Activated CD8-positive, alpha-beta T cell treated with anti-CD3 and anti-CD28 coated beads, Interleukin-2, amount 10 ng/mL, durations not matched to agents 7 days and 5 days (primary cell): ENCODE measurements around the gene ALDOB. TPM values are rescaled to one million over a fixed set of nuclear protein-coding genes. Genes with fewer than 3 reads are reported as not detected.

ENCODE experiments used
- ATAC-seq: fragments of 150-1000 bp; cut with Tn5 transposase; one replicate; pipeline ENCODE4 v1.10.0; 2021; ENCODE audit warnings: moderate library complexity
- CTCF ChIA-PET: fragments of 350-600 bp; sonication (Branson Sonifier 250); formaldehyde crosslinking; loops from one replicate; lab custom pipeline; 2021; ENCODE audit warnings: antibody characterized with exemption; lab: Charles Lee
- POLR2A ChIA-PET: fragments of 350-600 bp; sonication (Branson Sonifier 250); formaldehyde crosslinking; loops from one replicate; lab custom pipeline; 2021; ENCODE audit warnings: antibody characterized with exemption; lab: Charles Lee
- DNase-seq: peaks from one replicate; pipeline ENCODE4 v3.0.0-alpha.2; 2020
- H3K27ac Mint-ChIP-seq: one replicate; pipeline ENCODE4 v1.8.0; 2021; ENCODE audit warnings: mild to moderate bottlenecking, mixed read lengths
- H3K27me3 Mint-ChIP-seq: one replicate; pipeline ENCODE4 v1.8.0; 2021; ENCODE audit warnings: low read depth, mixed read lengths
- H3K36me3 Mint-ChIP-seq: one replicate; pipeline ENCODE4 v1.8.0; 2021; ENCODE audit warnings: low read depth, mixed read lengths
- H3K4me1 Mint-ChIP-seq: one replicate; pipeline ENCODE4 v1.8.0; 2021; ENCODE audit warnings: low read depth, mixed read lengths
- H3K4me3 Mint-ChIP-seq: one replicate; pipeline ENCODE4 v1.8.0; 2021; ENCODE audit warnings: mild to moderate bottlenecking, mixed read lengths
- H3K9me3 Mint-ChIP-seq: one replicate; pipeline ENCODE4 v1.8.0; 2022; ENCODE audit warnings: mixed read lengths; ENCODE audit not compliant: insufficient read depth
- total RNA-seq, 2 experiments: library from RNA; stranded (reverse); gene quantifications; one replicate each; pipeline ENCODE4 v1.2.3, GENCODE V29; 2021

Gene ALDOB
- total RNA-seq, 2 experiments from 2014 or later, result not detected

GRCh38 chr9:101470021-101470420 is 34.4 kb upstream of the ALDOB start:
- H3K27ac Mint-ChIP-seq, result no peak overlapping the region
- H3K9me3 Mint-ChIP-seq, result no peaks in the 10 kb centered on the region
- POLR2A ChIA-PET, result no interaction called here
- no peak overlapping the region for H3K4me3 Mint-ChIP-seq
- DNase-seq, result no peak
- CTCF ChIA-PET, result no interaction called here
- ATAC-seq, result no peak
- H3K27me3 Mint-ChIP-seq, result peaks cover 33% of the 10 kb centered on the region
- no peaks in the 10 kb centered on the region for H3K36me3 Mint-ChIP-seq
- H3K4me1 Mint-ChIP-seq, result no peaks in the 10 kb centered on the region

GRCh38 chr9:101469026-101469425 is 33.5 kb upstream of the ALDOB start:
- H3K4me1 Mint-ChIP-seq, result no peaks in the 10 kb centered on the region
- H3K9me3 Mint-ChIP-seq, result no peaks in the 10 kb centered on the region
- H3K4me3 Mint-ChIP-seq, result no peak overlapping the region
- H3K36me3 Mint-ChIP-seq, result no peaks in the 10 kb centered on the region
- no peak overlapping the region for H3K27ac Mint-ChIP-seq
- ATAC-seq (no peak), DNase-seq (no peak)
- H3K27me3 Mint-ChIP-seq, result peaks cover 38% of the 10 kb centered on the region
- ChIA-PET CTCF (no interaction called here), POLR2A (no interaction called here)

- H3K4me3 Mint-ChIP-seq, result no peak overlapping the region
- DNase-seq (no peak), ATAC-seq (no peak)
- no peaks in the 10 kb centered on the region for H3K9me3 Mint-ChIP-seq
- POLR2A ChIA-PET, result interaction anchor here (1.6 kb wide), 1 partner anchor 69 kb away, joined by 3 read pairs; the partner anchor contains the start of genes MRPL50 and ZNF189
- no peak overlapping the region for H3K27ac Mint-ChIP-seq
- no peaks in the 10 kb centered on the region for H3K36me3 Mint-ChIP-seq
- H3K27me3 Mint-ChIP-seq, result peaks cover 34% of the 10 kb centered on the region
- H3K4me1 Mint-ChIP-seq, result no peaks in the 10 kb centered on the region
- CTCF ChIA-PET, result interaction anchor here (1.5 to 1.9 kb wide), 4 partner anchors 9 to 65 kb away, joined by 3 to 6 read pairs (median 6); partner anchors contain the start of gene RNF20
Observed at GRCh38 chr9:101468116-101468515, 32.5 kb upstream of the ALDOB start.

DNA sequence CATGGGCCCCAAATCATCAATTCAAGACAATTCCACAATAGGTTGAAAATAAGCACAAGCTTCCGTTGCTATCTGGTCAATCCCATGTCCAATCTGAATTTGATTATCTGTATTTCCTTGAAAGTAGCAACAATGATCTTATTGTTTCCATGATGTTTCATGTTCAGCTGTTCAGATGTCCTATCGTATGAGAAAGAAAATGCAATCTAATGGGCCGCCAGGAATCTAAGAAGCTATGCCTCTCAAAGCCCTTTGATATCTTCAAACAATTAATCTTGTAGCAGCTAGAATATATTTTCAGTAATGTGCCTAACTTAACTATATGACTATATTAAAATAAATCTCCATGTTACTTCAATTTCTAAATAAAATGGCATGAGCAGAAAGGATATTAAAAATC is 32.1 kb upstream of the ALDOB start:
- Mint-ChIP-seq H3K4me1 (no peaks in the 10 kb centered on the region), H3K27ac (no peak overlapping the region), H3K27me3 (peaks cover 35% of the 10 kb centered on the region), H3K36me3 (no peaks in the 10 kb centered on the region), H3K9me3 (no peaks in the 10 kb centered on the region), H3K4me3 (no peak overlapping the region)
- DNase-seq, result no peak
- ATAC-seq, result no peak
- ChIA-PET POLR2A (interaction anchor here (1.6 kb wide), 1 partner anchor 69 kb away, joined by 3 read pairs; the partner anchor contains the start of genes MRPL50 and ZNF189), CTCF (interaction anchor here (1.5 to 1.9 kb wide), 4 partner anchors 9 to 66 kb away, joined by 3 to 6 read pairs (median 6); partner anchors contain the start of gene RNF20)

DNA sequence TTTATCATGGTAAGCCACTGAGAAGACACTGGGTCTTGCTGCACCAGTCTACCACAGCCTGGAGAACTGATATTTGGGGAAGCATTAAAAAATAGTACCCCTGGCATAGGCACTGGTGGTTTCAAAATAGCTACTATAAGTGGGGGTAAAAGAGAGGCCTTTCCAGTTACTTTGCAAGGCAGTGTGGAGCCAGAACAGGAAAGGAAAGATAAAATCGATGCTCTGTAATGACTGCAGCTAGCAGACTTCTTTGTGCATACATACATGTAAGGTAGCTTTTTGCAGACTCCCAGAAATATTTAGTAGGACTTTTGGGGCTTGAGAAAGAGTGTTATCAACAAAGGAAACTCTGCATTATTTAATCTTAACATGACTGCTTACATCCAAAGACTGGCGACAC is 31.3 kb upstream of the ALDOB start:
- no peak overlapping the region for H3K27ac Mint-ChIP-seq
- POLR2A ChIA-PET, result interaction anchor here (1.6 kb wide), 1 partner anchor 68 kb away, joined by 3 read pairs; the partner anchor contains the start of genes MRPL50 and ZNF189
- CTCF ChIA-PET, result interaction anchor here (1.6 to 1.9 kb wide), 3 partner anchors 8 to 63 kb away, joined by 5 to 6 read pairs (median 6); no protein-coding TSS in a partner anchor
- ATAC-seq (no peak), DNase-seq (no peak)
- H3K9me3 Mint-ChIP-seq, result no peaks in the 10 kb centered on the region
- H3K27me3 Mint-ChIP-seq, result peaks cover 31% of the 10 kb centered on the region
- H3K4me1 Mint-ChIP-seq, result no peaks in the 10 kb centered on the region
- no peaks in the 10 kb centered on the region for H3K36me3 Mint-ChIP-seq
- H3K4me3 Mint-ChIP-seq, result no peak overlapping the region

DNA sequence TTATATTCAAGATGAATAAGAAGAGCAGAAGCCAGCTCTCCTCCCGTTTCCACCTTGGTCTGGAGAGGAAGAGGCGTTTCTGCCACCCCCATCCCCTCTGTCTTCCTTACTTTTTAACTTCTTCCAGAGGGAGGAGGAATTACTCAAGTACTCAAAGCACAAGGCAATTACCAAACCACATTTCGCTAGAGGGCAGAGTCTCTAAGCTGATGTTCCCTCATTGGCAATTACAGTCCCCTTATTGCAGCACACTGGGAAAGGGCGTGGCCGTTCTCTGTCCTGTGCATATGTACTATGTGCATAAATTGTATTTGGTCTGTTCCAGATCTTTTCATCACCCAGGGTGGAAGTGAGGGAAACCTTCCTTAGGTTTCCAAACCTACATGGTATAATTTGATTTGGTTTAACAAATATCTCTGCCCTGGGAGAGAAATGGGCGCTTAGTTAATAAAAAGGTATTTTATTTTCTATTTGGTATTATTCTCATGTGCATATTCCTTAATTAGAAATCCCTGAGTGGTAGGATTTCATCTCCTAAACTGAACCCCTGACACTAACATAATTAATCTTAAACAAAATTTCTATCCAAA is 29.8 kb upstream of the ALDOB start:
- no peak for ATAC-seq
- H3K9me3 Mint-ChIP-seq, result no peaks in the 10 kb centered on the region
- POLR2A ChIA-PET, result no interaction called here
- DNase-seq, result no peak
- CTCF ChIA-PET, result interaction anchor here (1.0 to 1.9 kb wide), 2 partner anchors 16 to 64 kb away, joined by 4 read pairs; no protein-coding TSS in a partner anchor
- H3K27me3 Mint-ChIP-seq, result peaks cover 34% of the 10 kb centered on the region
- no peaks in the 10 kb centered on the region for H3K36me3 Mint-ChIP-seq
- H3K27ac Mint-ChIP-seq, result no peak overlapping the region
- H3K4me1 Mint-ChIP-seq, result no peaks in the 10 kb centered on the region
- no peak overlapping the region for H3K4me3 Mint-ChIP-seq

DNA sequence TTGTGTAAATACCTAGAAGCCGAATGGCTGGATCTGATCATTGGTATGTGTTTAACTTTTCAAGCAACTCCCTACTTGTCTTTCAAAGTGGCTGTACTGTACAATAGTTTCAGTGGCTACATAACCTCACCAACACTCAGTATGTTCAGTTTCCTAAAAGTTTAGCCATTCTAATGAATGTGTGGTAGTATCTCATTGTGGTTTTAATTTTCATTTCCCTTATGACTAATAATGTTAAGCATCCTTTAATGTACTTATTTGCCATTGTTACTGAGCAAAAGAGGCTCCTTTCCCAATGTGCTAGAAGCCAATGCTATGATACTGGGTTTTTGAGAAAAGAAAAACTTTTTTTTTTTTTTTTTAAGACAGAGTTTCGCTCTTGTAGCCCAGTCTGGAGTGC is 27.8 kb upstream of the ALDOB start:
- Mint-ChIP-seq H3K27ac (no peak overlapping the region), H3K36me3 (no peaks in the 10 kb centered on the region), H3K27me3 (peaks cover 24% of the 10 kb centered on the region), H3K4me1 (no peaks in the 10 kb centered on the region), H3K9me3 (no peaks in the 10 kb centered on the region), H3K4me3 (no peak overlapping the region)
- DNase-seq (no peak), ATAC-seq (no peak)
- ChIA-PET CTCF (interaction anchor here (3.7 kb wide), 1 partner anchor 67 kb away, joined by 13 read pairs; no protein-coding TSS in a partner anchor), POLR2A (no interaction called here)

- peaks cover 22% of the 10 kb centered on the region for H3K27me3 Mint-ChIP-seq
- no peak for ATAC-seq
- no peaks in the 10 kb centered on the region for H3K4me1 Mint-ChIP-seq
- no peak for DNase-seq
- H3K4me3 Mint-ChIP-seq, result no peak overlapping the region
- ChIA-PET POLR2A (no interaction called here), CTCF (interaction anchor here (3.7 kb wide), 1 partner anchor 68 kb away, joined by 13 read pairs; no protein-coding TSS in a partner anchor)
- no peaks in the 10 kb centered on the region for H3K9me3 Mint-ChIP-seq
- no peak overlapping the region for H3K27ac Mint-ChIP-seq
- H3K36me3 Mint-ChIP-seq, result no peaks in the 10 kb centered on the region
Observed at GRCh38 chr9:101462558-101462957, 27.0 kb upstream of the ALDOB start.

GRCh38 chr9:101460965-101461364 is 25.4 kb upstream of the ALDOB start:
- Mint-ChIP-seq H3K27ac (no peak overlapping the region), H3K36me3 (no peaks in the 10 kb centered on the region), H3K9me3 (no peaks in the 10 kb centered on the region), H3K4me3 (no peak overlapping the region), H3K4me1 (no peaks in the 10 kb centered on the region), H3K27me3 (peaks cover 20% of the 10 kb centered on the region)
- POLR2A ChIA-PET, result no interaction called here
- CTCF ChIA-PET, result interaction anchor here (1.0 to 3.7 kb wide), 3 partner anchors 60 to 72 kb away, joined by 4 to 13 read pairs (median 8); partner anchors contain the start of gene RNF20
- no peak for ATAC-seq
- DNase-seq, result no peak

GRCh38 chr9:101458963-101459631 is 23.5 kb upstream of the ALDOB start:
- peak; percentile 87 for ATAC-seq

GRCh38 chr9:101457003-101457402 is 21.4 kb upstream of the ALDOB start:
- Mint-ChIP-seq H3K27ac (no peak overlapping the region), H3K27me3 (peaks cover 11% of the 10 kb centered on the region), H3K4me1 (no peaks in the 10 kb centered on the region), H3K9me3 (no peaks in the 10 kb centered on the region), H3K36me3 (no peaks in the 10 kb centered on the region), H3K4me3 (no peak overlapping the region)
- ATAC-seq (no peak), DNase-seq (no peak)
- POLR2A ChIA-PET, result no interaction called here
- CTCF ChIA-PET, result interaction anchor here (2.9 kb wide), 1 partner anchor 74 kb away, joined by 38 read pairs; no protein-coding TSS in a partner anchor

More at GRCh38 chr9:101458963-101459631, 23.5 kb upstream of the ALDOB start:
- peaks cover 11% of the 10 kb centered on the region for H3K27me3 Mint-ChIP-seq
- H3K27ac Mint-ChIP-seq, result no peak overlapping the region
- no peaks in the 10 kb centered on the region for H3K36me3 Mint-ChIP-seq
- H3K4me1 Mint-ChIP-seq, result no peaks in the 10 kb centered on the region
- peak; percentile 29 for DNase-seq
- ChIA-PET CTCF (interaction anchor here (0.6 to 2.9 kb wide), 15 partner anchors 8 to 108 kb away, joined by 3 to 38 read pairs (median 6); partner anchors contain the start of gene RNF20), POLR2A (no interaction called here)
- no peaks in the 10 kb centered on the region for H3K9me3 Mint-ChIP-seq
- no peak overlapping the region for H3K4me3 Mint-ChIP-seq
